Ureter (tissue), 1 donor: ENCODE measurements around the gene DCP2. TPM values are rescaled to one million over a fixed set of nuclear protein-coding genes. Genes with fewer than 3 reads are reported as not detected.

Experiments
- DNase-seq: peaks from one replicate; pipeline ENCODE4 v3.0.0-alpha.2; 2020; ENCODE audit warnings: low spot score
- total RNA-seq: library from RNA; stranded (reverse); gene quantifications from one replicate; pipeline ENCODE4 v1.2.4, GENCODE V29; 2023
- donor health status: DM: yes; HTN: yes; CAD: no.

DCP2 gene
- total RNA-seq, 1 donor from 2014 or later = 42.2 TPM

GRCh38 chr5:112967520-112968083, 9.0 kb upstream of the DCP2 start:
- DNase-seq = no peak

- DNase-seq = no peak
Observed at GRCh38 chr5:112968411-112969106, 8.0 kb upstream of the DCP2 start.

- DNase-seq = no peak
Observed at GRCh38 chr5:112971276-112971675, 5.3 kb upstream of the DCP2 start.

- DNase-seq = no peak
Observed at GRCh38 chr5:112973036-112973435, 3.6 kb upstream of the DCP2 start.

GRCh38 chr5:112973904-112974303, 2.7 kb upstream of the DCP2 start:
- no peak for DNase-seq

GRCh38 chr5:112974901-112975300, 1.7 kb upstream of the DCP2 start:
- DNase-seq = no peak

- no peak for DNase-seq
Observed at GRCh38 chr5:112975721-112976431, 722 bp upstream of the DCP2 start.

GRCh38 chr5:112977440-112977861, 853 bp downstream of the DCP2 start:
- no peak for DNase-seq

GRCh38 chr5:112978836-112979235, 2.2 kb downstream of the DCP2 start:
- DNase-seq = no peak

- DNase-seq = no peak
Observed at GRCh38 chr5:112979723-112980122, 3.1 kb downstream of the DCP2 start.

GRCh38 chr5:112983363-112983762, 6.8 kb downstream of the DCP2 start:
- no peak for DNase-seq

- DNase-seq = no peak
Observed at GRCh38 chr5:112986224-112986623, 9.6 kb downstream of the DCP2 start.

- DNase-seq = peak; percentile 80
Observed at GRCh38 chr5:112995764-112996618, 19.4 kb downstream of the DCP2 start.

GRCh38 chr5:112996830-112997374, 20.3 kb downstream of the DCP2 start:
- no peak for DNase-seq

- no peak for DNase-seq
Observed at GRCh38 chr5:112998296-112998695, 21.7 kb downstream of the DCP2 start.

GRCh38 chr5:113000466-113000865, 23.9 kb downstream of the DCP2 start:
- no peak for DNase-seq

- no peak for DNase-seq
Observed at GRCh38 chr5:113002423-113002822, 25.8 kb downstream of the DCP2 start.

- no peak for DNase-seq
Observed at GRCh38 chr5:113003763-113004162, 27.2 kb downstream of the DCP2 start.

GRCh38 chr5:113005454-113005853, 28.9 kb downstream of the DCP2 start:
- DNase-seq = no peak

- no peak for DNase-seq
Observed at GRCh38 chr5:113017881-113018635, 41.5 kb downstream of the DCP2 start.
